GM12875 (cell line): Measurements from ENCODE around the gene LBHD2.

Experiments
- H3K4me3 ChIP-seq: one replicate; pipeline ENCODE4 v1.5.1; 2011; ENCODE audit warnings: low read depth, low read length, control low read depth
- TF ChIP-seq, protein P1 (sequence below): IDR thresholded peaks from 2 replicates; pipeline ENCODE4 v1.5.1; 2011; ENCODE audit warnings: low read depth, mild to moderate bottlenecking, control low read depth, inconsistent platforms, low read length, moderate library complexity, borderline replicate concordance; ENCODE audit not compliant: insufficient read depth

The LBHD2 gene

DNA sequence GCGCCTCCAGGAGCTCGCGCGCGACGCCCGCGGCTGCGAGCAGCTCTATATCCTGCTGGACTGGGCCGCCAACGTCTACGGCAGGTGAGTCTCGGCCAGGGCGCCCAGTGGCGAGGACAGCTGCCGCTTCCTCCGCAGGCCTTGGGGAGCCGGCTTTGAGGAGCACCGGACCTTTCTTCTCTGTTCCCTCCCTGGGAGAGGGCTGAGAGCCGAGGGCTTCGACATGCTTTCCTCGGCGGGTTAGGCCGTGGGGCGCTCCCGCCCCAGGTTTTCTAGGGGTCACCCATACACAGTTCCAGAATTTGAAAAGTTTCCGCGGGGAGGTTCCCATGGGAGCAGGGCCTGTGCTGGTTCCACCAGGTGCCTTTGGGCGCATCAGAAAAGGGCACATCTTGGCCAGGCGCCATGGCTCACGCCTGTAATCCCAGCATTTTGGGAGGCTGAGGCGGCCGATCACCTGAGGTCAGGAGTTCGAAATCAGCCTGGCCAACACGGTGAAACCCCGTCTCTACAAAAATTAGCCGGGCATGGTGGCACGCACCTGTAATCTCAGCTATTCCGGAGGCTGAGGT is 18.8 kb downstream of the LBHD2 start:
- TF ChIP-seq, protein P1, sequence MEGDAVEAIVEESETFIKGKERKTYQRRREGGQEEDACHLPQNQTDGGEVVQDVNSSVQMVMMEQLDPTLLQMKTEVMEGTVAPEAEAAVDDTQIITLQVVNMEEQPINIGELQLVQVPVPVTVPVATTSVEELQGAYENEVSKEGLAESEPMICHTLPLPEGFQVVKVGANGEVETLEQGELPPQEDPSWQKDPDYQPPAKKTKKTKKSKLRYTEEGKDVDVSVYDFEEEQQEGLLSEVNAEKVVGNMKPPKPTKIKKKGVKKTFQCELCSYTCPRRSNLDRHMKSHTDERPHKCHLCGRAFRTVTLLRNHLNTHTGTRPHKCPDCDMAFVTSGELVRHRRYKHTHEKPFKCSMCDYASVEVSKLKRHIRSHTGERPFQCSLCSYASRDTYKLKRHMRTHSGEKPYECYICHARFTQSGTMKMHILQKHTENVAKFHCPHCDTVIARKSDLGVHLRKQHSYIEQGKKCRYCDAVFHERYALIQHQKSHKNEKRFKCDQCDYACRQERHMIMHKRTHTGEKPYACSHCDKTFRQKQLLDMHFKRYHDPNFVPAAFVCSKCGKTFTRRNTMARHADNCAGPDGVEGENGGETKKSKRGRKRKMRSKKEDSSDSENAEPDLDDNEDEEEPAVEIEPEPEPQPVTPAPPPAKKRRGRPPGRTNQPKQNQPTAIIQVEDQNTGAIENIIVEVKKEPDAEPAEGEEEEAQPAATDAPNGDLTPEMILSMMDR: no peak

GRCh38 chr14:103103461-103104388 is 19.7 kb downstream of the LBHD2 start:
- TF ChIP-seq, protein P1: no peak
- no peak overlapping the region for H3K4me3 ChIP-seq

More for the DNA sequence above, 18.8 kb downstream of the LBHD2 start:
- no peak overlapping the region for H3K4me3 ChIP-seq

DNA sequence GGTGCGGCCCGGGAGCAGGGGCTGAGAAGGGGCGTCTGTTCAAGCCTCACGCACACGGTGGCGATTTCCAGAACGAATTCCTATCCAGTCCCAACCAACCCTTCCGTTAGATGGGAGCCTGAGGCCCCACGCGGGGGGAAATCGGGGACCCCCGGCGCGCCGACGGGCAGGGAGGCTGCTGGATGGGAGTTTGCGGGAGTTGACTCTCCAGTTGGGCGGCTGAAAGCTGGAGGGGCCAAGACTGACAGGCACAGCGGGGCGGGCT is 20.3 kb downstream of the LBHD2 start:
- TF ChIP-seq, protein P1: no peak

DNA sequence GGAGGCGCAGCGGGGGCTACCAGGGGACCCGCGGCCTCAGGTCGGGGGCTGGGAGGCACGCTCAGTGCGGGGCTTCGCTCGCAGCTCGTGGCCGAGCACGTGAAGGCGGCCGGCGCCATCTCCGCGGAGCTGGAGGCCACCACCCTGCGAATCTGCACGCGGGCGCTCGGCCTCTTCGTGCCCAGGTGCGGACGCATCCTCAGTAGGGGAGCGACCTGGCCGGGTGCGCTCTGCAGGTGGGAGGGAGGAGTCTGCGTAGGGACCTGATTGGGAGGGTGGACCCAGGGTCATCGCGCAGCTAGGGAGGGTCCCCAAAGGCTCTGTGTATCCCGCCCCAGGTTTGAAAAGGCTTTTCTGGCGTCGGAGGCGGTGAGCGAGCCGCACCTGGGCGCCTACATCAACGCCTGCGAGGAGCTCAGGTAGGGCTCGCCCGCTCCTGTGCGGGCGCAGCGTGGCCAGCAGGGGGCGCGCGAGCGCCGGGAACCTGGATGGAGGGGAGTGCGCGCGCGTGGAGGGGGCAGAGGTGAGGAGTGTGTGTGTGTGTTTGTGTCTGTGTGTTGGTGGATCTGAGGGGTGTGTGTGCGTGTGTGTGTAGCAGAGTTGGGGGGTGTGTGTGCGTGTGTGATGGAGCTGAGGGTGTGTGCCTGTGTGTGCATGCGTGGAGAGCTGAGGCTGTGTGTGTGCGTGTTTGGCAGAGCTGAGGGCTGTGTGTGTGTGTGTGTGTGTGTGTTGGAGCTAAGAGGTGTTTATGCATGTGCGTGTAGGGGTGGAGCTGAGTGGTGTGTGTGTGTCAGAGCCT is 20.8 kb downstream of the LBHD2 start:
- no peak overlapping the region for H3K4me3 ChIP-seq
- TF ChIP-seq, protein P1: peak; percentile 99

More for the DNA sequence above, 20.3 kb downstream of the LBHD2 start:
- no peak overlapping the region for H3K4me3 ChIP-seq

DNA sequence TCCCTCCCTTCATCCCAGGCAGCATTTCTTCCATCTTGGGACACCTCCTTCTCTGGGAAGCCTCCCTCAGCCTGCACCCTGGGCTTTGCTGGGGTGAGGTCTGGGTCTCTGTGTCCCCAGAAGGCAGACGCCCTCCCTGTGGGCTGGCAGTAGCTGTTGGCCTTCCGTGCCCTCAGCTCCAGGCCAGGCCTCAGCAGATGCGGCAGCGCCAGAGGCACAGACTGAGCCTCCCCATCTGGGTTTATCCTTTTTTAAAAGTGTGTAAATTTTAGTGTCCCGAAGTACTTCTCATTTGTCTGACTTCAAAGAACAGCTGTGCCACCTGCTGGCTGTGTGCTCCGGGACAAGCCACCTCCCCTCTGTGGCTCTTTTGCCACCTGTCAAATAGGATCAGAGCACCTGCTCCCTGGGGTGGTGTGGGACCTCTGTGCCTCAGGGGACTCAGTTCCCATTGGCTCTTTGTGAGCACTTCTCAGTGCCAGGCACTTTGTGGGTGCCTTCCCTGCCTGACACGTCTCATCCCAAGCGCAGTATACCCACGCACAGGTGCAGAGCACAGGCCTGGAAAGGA is 21.7 kb downstream of the LBHD2 start:
- no peak overlapping the region for H3K4me3 ChIP-seq
- TF ChIP-seq, protein P1: peak; percentile 30; the same call in 1 of the 2 replicates

GRCh38 chr14:103107455-103107854 is 23.4 kb downstream of the LBHD2 start:
- no peak overlapping the region for H3K4me3 ChIP-seq
- TF ChIP-seq, protein P1: no peak
